Activated naive CD4-positive, alpha-beta T cell treated with anti-CD3 and anti-CD28 coated beads, Interleukin-2, amount 50 U/mL, for 16 hours (primary cell): ENCODE data around the gene FGF8.
"Not testable (repeated sequence)": the region's sequence is repeated elsewhere in the genome, so short reads cannot be mapped to it uniquely, and the experiment has no call there.

ENCODE experiments used
- DNase-seq: peaks from one replicate; pipeline ENCODE4 v3.0.0-alpha.2; 2020

The FGF8 gene

DNA sequence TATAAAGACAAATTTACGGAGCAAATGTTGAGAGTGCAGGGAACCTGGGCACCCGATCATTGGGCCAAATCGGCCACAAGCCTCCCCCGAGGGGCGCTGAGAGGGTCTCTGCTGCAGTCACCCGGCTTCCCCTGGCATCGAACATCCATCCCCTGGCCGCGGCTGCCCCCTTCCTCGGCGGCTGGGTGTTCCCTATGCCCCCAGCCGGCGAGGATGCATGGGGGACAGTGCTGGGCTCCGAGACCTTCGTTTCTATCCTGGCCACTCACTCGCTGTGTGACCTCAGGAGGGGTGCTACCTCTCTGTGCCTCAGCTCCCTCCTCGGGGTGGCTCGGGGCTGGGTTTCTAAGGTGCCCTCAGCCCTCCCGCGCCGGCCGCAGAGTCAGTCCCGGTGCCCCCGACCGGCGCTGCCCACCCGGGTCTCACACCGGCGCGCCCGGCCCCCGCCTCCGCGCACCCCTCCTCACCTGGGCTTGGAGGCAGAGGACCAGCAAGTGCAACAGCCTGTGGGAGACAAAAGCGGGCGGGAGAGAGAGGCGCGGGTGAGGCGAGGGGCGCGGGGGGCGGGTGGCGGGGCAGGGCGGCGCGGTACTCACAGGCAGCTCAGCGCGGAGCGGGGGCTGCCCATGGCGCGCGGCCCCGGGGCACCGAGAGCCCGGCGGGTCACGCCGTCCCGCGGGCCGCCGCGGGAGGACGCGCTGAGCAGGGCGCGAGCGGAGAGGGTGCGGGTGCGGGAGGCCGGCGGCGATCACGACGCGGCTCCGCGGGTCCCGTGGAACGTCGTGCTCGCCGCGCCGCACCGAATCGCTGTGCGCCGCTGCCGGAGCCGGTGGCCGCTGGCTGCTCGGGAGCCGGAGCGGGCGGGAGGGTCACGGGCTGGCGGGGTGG is at the start of gene FGF8:
TSS of gene FGF8 (minus strand) at position 842 of the 888 bp plus-strand sequence. CDS start at position 628, 214 bp downstream.
- DNase-seq = no peak

DNA sequence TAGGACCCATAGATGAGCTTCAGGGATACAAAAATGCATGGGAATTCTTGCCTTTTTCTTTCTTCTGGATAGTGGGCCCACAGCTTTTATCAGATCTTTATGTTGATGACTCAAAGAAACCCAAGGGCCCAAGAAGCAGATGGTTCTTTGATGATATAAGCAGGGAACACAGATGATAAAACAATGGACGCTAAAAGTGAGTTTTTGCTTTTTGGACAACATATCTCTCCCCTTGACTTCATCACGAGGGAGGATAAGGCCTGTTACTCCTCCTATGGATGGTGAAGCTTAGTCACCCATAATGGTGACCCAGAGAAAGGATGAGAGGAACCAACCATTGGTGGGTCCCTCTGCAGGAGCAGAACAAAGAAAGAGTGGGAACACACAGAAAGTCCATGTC is 48.8 kb upstream of the FGF8 start:
- DNase-seq = no peak

DNA sequence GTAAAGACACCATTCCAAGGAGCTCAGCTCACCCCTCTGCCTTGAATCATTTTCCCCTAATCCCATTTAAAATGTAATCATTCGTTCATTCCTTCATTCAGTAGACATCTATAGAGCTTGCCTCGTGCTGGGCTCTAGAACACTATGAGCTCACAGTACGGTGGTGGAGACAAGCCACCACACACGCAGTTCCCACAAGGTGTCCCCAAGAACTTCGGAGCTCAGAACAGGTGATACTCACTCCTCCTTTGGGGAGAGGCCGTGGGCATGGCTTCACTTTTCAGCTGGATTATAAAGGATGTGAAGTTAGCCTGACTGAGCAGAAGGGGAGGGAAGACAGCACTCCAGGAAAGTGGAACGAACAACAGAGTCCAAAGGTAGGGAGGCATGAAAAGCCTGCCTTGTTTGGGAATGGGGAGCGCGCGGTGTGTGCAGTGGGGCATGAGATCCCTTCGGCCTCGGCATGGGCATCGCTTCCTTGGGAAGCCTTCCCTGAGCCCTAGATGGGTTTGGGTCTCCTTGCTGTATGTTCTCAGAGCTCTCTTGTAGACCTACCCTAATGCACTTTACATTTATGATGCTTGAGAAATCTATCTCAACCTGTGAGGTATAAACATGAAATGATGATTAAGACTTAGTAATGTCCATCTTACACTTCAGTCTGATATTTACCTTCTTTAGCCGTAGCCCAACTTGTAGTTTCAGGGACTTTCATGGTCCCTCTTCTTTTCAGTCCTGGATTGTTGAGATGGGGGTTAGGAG is 43.1 kb upstream of the FGF8 start:
- DNase-seq = no peak

DNA sequence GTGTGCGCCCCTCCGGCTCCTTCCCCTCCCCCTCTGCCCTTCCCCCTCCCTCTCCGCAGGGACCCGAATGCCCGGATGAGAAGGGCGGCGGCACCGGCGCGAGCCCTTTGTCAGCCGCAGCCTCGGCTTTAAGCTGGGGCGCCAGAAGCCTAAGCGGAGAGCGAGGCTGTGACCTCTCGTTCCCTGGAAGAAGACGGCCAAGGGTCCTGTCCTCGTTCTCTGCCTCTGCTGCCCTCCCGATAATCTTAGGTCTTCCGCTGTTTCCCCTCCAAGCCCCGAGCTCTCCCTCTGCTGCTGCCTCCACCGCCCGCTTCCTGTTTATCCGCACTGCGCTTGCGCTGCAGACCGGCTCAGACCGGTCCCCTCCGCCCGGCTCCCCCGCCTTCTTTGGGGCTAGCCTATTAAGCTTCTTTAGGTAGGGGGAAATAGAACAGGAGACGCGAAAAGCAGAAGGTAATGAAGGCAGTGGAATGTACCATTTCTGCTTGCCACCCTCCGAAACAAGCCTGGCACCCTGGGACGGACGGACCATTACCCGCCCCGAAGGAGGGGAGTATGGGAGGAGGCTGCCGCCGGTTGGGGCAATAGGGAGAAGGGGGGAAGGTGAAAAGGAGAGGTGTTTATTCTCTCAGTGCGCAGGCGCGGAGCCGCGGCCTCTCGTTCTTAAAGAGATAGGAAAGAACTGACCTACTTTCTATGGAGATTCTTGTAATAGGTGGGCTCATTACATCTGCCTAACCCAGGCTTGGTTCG is 42.4 kb upstream of the FGF8 start, which contains the start of gene OGA:
TSS of gene OGA (minus strand) at position 326 of the 753 bp plus-strand sequence. CDS start 422 bp downstream, outside the sequence.
- DNase-seq = peak; percentile 98

GRCh38 chr10:101817337-101818118 is 41.6 kb upstream of the FGF8 start:
- peak; percentile 32 for DNase-seq

- no peak for DNase-seq
These were observed 41.0 kb upstream of the FGF8 start for GRCh38 chr10:101816913-101817336.

GRCh38 chr10:101816376-101816775 is 40.5 kb upstream of the FGF8 start:
- DNase-seq = no peak

GRCh38 chr10:101814466-101815071 is 38.7 kb upstream of the FGF8 start:
- DNase-seq = no peak

GRCh38 chr10:101812606-101813005 is 36.7 kb upstream of the FGF8 start:
- DNase-seq = no peak

DNA sequence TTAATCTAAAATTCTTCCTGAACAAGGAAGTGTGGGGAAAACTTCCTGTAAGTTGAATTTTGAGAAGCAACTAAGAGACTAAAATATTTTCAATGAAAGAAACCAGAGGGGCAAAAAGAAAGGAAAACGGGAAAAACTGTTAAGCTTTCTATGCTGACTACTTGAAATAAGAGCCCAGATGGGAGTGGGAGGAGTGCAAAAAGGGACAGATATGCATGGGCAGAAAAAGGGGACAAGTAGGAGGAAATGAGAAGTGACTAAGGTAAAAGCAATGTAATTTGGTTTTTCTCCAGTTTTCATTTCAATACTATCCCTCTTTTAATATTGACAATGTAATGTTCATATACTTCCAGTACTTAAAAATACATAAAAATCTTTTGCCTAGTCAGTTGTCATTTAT is 31.2 kb upstream of the FGF8 start:
- DNase-seq = no peak

- no peak for DNase-seq
These were observed 27.6 kb upstream of the FGF8 start for GRCh38 chr10:101803511-101803910.

- no peak for DNase-seq
These were observed 21.6 kb upstream of the FGF8 start for GRCh38 chr10:101797403-101798059.

GRCh38 chr10:101793526-101793925 is 17.6 kb upstream of the FGF8 start:
- no peak for DNase-seq

GRCh38 chr10:101789686-101790085 is 13.8 kb upstream of the FGF8 start:
- no peak for DNase-seq

DNA sequence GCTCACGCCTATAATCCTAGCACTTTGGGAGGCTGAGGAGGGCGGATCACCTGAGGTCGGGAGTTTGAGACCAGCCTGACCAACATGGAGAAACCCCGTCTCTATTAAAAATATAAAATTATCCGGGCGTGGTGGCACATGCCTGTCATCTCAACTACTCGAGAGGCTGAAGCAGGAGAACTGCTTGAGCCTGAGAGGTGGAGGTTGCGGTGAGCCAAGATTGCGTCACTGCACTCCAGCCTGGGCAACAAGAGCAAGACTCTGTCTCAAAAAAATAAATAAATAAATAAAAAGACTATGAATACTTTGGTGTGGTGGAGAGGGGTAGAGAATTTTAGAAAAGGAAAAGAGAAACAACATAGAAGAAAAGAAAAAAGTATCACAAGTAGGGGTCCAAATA is 13.3 kb upstream of the FGF8 start:
- not testable (repeated sequence) for DNase-seq

GRCh38 chr10:101785801-101786200 is 9.9 kb upstream of the FGF8 start:
- no peak for DNase-seq

DNA sequence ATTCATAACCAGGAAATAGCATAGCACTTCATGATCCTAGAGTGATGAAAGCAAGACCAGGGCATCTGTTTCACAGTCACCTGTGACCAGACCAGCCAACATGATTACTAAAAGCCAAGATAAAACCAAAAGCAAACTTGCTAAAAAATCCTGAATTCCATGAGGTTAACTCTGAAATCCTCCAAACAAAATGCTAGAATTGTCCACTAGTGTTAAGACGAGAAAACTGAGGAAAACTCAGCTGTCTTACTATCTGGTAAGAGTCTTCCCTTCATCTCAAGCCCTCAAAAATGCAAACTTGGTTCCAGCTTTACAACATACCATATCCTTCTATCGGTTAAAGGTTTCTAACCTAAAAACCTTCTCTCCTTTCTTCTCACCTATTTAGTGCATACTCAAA is 8.6 kb upstream of the FGF8 start:
- DNase-seq = no peak

DNA sequence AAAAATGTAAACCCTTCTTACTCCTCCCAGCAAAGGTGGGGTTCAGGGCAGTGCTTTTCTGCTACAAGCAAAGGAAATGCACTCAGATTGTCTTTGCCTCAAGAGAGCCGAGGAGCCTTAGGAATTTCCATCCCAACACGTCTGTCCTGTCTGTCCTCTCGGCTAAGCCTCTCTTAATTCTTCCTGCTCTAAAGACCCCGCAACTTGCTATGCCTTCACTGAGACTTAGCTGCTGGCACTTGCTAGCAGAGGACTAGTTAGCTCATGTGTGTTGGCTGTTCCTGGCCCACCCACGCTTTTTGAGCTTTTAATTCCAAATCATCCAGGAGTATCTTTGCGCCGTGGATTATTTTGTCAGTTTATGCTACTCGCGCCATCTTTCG is 7.8 kb upstream of the FGF8 start:
- DNase-seq = no peak

DNA sequence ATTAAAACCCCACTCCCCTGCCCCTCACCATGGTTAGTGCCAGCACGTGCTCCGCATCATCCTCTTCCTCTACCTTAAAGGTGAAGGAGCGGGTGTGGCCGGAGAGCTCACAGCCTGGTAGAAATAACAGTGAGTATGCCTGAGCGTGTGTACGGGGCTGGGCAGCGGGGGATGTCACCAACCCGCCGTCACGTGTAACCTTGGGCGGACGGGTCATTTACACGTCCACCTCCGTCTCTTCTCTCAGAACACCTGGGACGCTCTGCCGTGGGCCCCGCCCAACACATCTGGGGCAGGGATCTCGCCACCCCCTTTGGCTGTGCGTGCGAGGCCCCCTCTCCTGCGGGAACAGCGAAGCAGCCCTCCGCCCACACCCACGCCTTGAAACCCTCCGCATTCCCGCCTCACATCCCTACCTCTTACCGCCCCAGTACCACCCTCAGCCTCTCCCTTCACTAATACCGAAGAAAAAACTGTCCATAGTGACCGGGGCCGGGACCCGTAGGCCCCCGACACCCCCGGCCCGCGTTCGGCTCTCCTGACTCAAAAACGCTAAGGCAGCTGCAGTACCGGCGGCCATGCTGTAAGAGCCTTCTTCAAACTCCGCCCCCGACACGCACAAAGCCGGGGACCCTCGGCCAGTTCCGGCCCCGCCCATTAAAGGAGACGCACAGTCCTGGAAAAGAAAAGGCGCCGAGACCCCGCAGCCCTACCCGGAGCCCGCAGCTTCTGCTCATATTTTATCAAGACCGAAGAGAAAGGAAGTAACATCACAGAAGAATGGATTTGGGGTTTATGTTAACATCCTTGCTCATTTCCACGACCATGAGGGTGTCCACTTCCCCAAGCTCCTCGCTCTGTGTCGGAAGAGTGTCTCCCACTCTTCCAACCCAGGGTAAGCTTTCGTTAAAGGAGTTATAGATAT is 7.2 kb upstream of the FGF8 start, which contains the start of gene NPM3:
TSS of gene NPM3 (minus strand) at position 636 of the 925 bp plus-strand sequence. CDS start at position 580, 56 bp downstream.
- DNase-seq = peak; percentile 91
